Measurements from ENCODE around the gene TFPI2. TPM values are rescaled to one million over a fixed set of nuclear protein-coding genes. Genes with fewer than 3 reads are reported as not detected.
"Not testable (repeated sequence)": the region's sequence is repeated elsewhere in the genome, so short reads cannot be mapped to it uniquely, and the experiment has no call there.

Gene TFPI2
- total RNA-seq, 1 donor from 2014 or later: 61.3 TPM

DNA sequence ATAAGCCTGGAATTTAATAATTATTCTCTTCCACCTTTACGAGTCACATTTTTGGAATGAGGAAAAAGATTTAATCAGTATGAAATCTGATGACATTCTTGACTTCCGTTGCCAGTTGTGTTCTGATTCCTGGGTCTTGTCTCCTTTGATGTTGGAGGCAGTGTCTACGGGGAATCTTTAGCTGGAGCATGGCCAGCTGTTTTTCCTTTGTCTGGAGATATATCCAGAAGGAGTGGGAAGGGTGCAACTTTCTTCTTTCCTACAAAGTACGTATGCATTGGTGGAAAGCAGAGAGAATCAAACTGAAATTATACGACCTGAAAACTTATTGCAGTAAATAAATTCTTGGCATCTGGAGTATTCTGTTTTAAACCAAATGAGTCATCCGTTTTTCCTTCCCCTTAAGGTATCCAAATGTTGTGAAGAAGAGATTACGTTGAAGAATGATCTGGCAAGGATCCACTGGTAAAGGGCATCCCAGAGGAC, 24.1 kb upstream of the TFPI2 start:
- no peak for TF ChIP-seq CTCF (IDR thresholded peaks at IDR 0.05)
- no peaks in the 10 kb centered on the region for H3K9me3 Mint-ChIP-seq (ENCODE audit: unreplicated experiment)
- H3K36me3 Mint-ChIP-seq (ENCODE audit: unreplicated experiment): no peaks in the 10 kb centered on the region
- DNase-seq (ENCODE audit: extremely low spot score, unreplicated experiment): no peak
- peak overlapping the region; percentile 48 for H3K4me3 Mint-ChIP-seq (ENCODE audit: unreplicated experiment)
- H3K27me3 Mint-ChIP-seq (ENCODE audit: unreplicated experiment): no peaks in the 10 kb centered on the region
- H3K4me1 Mint-ChIP-seq (ENCODE audit: unreplicated experiment): peaks cover 33% of the 10 kb centered on the region
- H3K27ac Mint-ChIP-seq (ENCODE audit: unreplicated experiment): peak overlapping the region; percentile 67

GRCh38 chr7:93913197-93913596, 22.6 kb upstream of the TFPI2 start:
- Mint-ChIP-seq H3K4me1 (ENCODE audit: unreplicated experiment) (peaks cover 33% of the 10 kb centered on the region), H3K27me3 (ENCODE audit: unreplicated experiment) (no peaks in the 10 kb centered on the region), H3K4me3 (ENCODE audit: unreplicated experiment) (no peak overlapping the region), H3K9me3 (ENCODE audit: unreplicated experiment) (no peaks in the 10 kb centered on the region), H3K27ac (ENCODE audit: unreplicated experiment) (peak overlapping the region; percentile 6), H3K36me3 (ENCODE audit: unreplicated experiment) (no peaks in the 10 kb centered on the region)
- no peak for DNase-seq (ENCODE audit: extremely low spot score, unreplicated experiment)
- TF ChIP-seq CTCF (IDR thresholded peaks at IDR 0.05): no peak

DNA sequence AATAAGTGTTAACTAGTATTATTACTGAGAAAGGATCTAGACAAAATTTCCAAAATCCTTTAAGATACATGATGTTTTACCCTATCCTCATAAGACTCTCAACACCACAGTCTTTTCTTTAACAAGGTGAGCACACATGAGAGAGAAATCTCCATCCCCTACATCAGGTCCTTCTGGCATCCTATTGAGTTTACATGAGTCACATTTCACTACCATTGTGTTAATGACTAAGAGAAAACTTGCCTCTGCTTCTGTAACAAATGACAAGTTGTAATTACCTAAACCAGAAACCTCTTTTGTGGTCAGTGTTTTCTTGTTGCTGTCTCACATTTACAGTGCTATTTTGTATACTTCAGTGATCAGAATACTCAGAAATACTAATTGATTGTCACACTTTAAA, 21.1 kb upstream of the TFPI2 start:
- H3K4me3 Mint-ChIP-seq (ENCODE audit: unreplicated experiment); H3K9me3 Mint-ChIP-seq (ENCODE audit: unreplicated experiment); H3K27me3 Mint-ChIP-seq (ENCODE audit: unreplicated experiment); H3K27ac Mint-ChIP-seq (ENCODE audit: unreplicated experiment); H3K36me3 Mint-ChIP-seq (ENCODE audit: unreplicated experiment); DNase-seq (ENCODE audit: extremely low spot score, unreplicated experiment): not testable (repeated sequence)
- peaks cover 37% of the 10 kb centered on the region for H3K4me1 Mint-ChIP-seq (ENCODE audit: unreplicated experiment)

GRCh38 chr7:93911242-93911641, 20.7 kb upstream of the TFPI2 start:
- not testable (repeated sequence) for H3K27ac Mint-ChIP-seq (ENCODE audit: unreplicated experiment); H3K27me3 Mint-ChIP-seq (ENCODE audit: unreplicated experiment); H3K36me3 Mint-ChIP-seq (ENCODE audit: unreplicated experiment); H3K4me3 Mint-ChIP-seq (ENCODE audit: unreplicated experiment); H3K9me3 Mint-ChIP-seq (ENCODE audit: unreplicated experiment); DNase-seq (ENCODE audit: extremely low spot score, unreplicated experiment)
- peaks cover 41% of the 10 kb centered on the region for H3K4me1 Mint-ChIP-seq (ENCODE audit: unreplicated experiment)

GRCh38 chr7:93910076-93910994, 19.8 kb upstream of the TFPI2 start:
- peak overlapping the region; percentile 65 for H3K27ac Mint-ChIP-seq (ENCODE audit: unreplicated experiment)
- H3K4me3 Mint-ChIP-seq (ENCODE audit: unreplicated experiment): no peak overlapping the region

More at GRCh38 chr7:93910076-93910994, 19.8 kb upstream of the TFPI2 start:
- no peaks in the 10 kb centered on the region for H3K36me3 Mint-ChIP-seq (ENCODE audit: unreplicated experiment)
- no peaks in the 10 kb centered on the region for H3K27me3 Mint-ChIP-seq (ENCODE audit: unreplicated experiment)
- no peak for DNase-seq (ENCODE audit: extremely low spot score, unreplicated experiment)
- TF ChIP-seq CTCF (IDR thresholded peaks at IDR 0.05): no peak
- peaks cover 44% of the 10 kb centered on the region for H3K4me1 Mint-ChIP-seq (ENCODE audit: unreplicated experiment)
- no peaks in the 10 kb centered on the region for H3K9me3 Mint-ChIP-seq (ENCODE audit: unreplicated experiment)
